Liver (tissue), 9 donors: Measurements from ENCODE around the gene CREB3L1. TPM values are rescaled to one million over a fixed set of nuclear protein-coding genes. Genes with fewer than 3 reads are reported as not detected.

ENCODE experiments used
- DNase-seq: peaks from one replicate; pipeline ENCODE4 v3.0.0-alpha.2; 2017; ENCODE audit warnings: low spot score
- H3K27ac ChIP-seq, 2 donors: one replicate each; pipeline ENCODE4 v1.7.0; 2013; ENCODE audit warnings: inconsistent platforms in 2 of 2, low read length in 2 of 2, control low read depth in 1 of 2, low read depth in 1 of 2, mild to moderate bottlenecking in 1 of 2
- H3K27me3 ChIP-seq, 4 donors: one replicate each; pipeline versions ENCODE4 v1.6.1 to v1.7.0; 2013; ENCODE audit warnings: low read length in 3 of 4, inconsistent platforms in 1 of 4, mild to moderate bottlenecking in 1 of 4, moderate library complexity in 1 of 4; ENCODE audit not compliant: control insufficient read depth in 4 of 4, insufficient read depth in 4 of 4
- H3K36me3 ChIP-seq, 4 donors: one replicate each; pipeline versions ENCODE4 v1.6.1 to v1.7.0; 2013; ENCODE audit warnings: low read length in 3 of 4, mild to moderate bottlenecking in 3 of 4, low read depth in 1 of 4, moderate library complexity in 1 of 4; ENCODE audit not compliant: control insufficient read depth in 4 of 4, insufficient read depth in 3 of 4
- H3K4me1 ChIP-seq, 4 donors: one replicate each; pipeline versions ENCODE4 v1.6.1 to v1.7.0; 2013; ENCODE audit warnings: low read length in 3 of 4, mild to moderate bottlenecking in 3 of 4, moderate library complexity in 1 of 4; ENCODE audit not compliant: control insufficient read depth in 4 of 4, insufficient read depth in 4 of 4
- H3K4me3 ChIP-seq, 3 donors: one replicate each; pipeline versions ENCODE4 v1.6.1 to v1.7.0; 2013; ENCODE audit warnings: low read length in 3 of 3, control low read depth in 1 of 3, low read depth in 1 of 3, mild to moderate bottlenecking in 1 of 3
- H3K9ac ChIP-seq, 2 donors: one replicate each; pipeline ENCODE4 v1.7.0; 2013; ENCODE audit warnings: low read length in 2 of 2, mild to moderate bottlenecking in 2 of 2, moderate library complexity in 2 of 2, control low read depth in 1 of 2, low read depth in 1 of 2
- H3K9me3 ChIP-seq, 4 donors: one replicate each; pipeline versions ENCODE4 v1.6.1 to v1.7.0; 2013; ENCODE audit warnings: low read length in 3 of 4; ENCODE audit not compliant: control insufficient read depth in 4 of 4
- CTCF ChIP-seq: fragments of 150-350 bp; IDR thresholded peaks from 2 replicates; pipeline ENCODE4 v1.5.1; 2017; ENCODE audit warnings: improper control_type of control experiment, low read depth, low read length; ENCODE audit not compliant: missing input control
- EGR1 ChIP-seq, 2 donors: IDR thresholded peaks; 2 replicates each; pipeline ENCODE4 v1.6.1; 2016 to 2018; ENCODE audit warnings: antibody characterized with exemption in 2 of 2, low read depth in 2 of 2
- FOXA2 ChIP-seq: IDR thresholded peaks from 2 replicates; pipeline ENCODE4 v1.6.1; 2016; ENCODE audit warnings: antibody characterized with exemption
- GABPA ChIP-seq, 2 donors: IDR thresholded peaks in 1 of 2; conservative IDR thresholded peaks in 1 of 2; 2 replicates each; pipeline ENCODE4 v1.6.1; 2016; ENCODE audit warnings: antibody characterized with exemption in 2 of 2, mild to moderate bottlenecking in 1 of 2, moderate library complexity in 1 of 2
- HNF4A ChIP-seq, 2 donors: conservative IDR thresholded peaks; 2 replicates each; pipeline ENCODE4 v1.6.1; 2016; ENCODE audit warnings: antibody characterized with exemption in 2 of 2, mild to moderate bottlenecking in 2 of 2
- HNF4G ChIP-seq: IDR thresholded peaks from 2 replicates; pipeline ENCODE4 v1.6.1; 2016; ENCODE audit warnings: antibody characterized with exemption
- JUND ChIP-seq, 2 donors: IDR thresholded peaks; 2 replicates each; pipeline ENCODE4 v1.6.1; 2016; ENCODE audit warnings: antibody characterized with exemption in 2 of 2
- MAX ChIP-seq: IDR thresholded peaks from 2 replicates; pipeline ENCODE4 v1.6.1; 2016; ENCODE audit warnings: antibody characterized with exemption
- NR2F2 ChIP-seq: IDR thresholded peaks from 2 replicates; pipeline ENCODE4 v1.6.1; 2016; ENCODE audit warnings: antibody characterized with exemption
- RAD21 ChIP-seq, 2 donors: IDR thresholded peaks; 2 replicates each; pipeline ENCODE4 v1.6.1; 2016; ENCODE audit warnings: antibody characterized with exemption in 2 of 2, mild to moderate bottlenecking in 2 of 2
- REST ChIP-seq: IDR thresholded peaks from 2 replicates; pipeline ENCODE4 v1.6.1; 2016; ENCODE audit warnings: antibody characterized with exemption, mild to moderate bottlenecking
- RXRA ChIP-seq, 2 donors: IDR thresholded peaks; 2 replicates each; pipeline ENCODE4 v1.6.1; 2017 to 2018; ENCODE audit warnings: antibody characterized with exemption in 2 of 2, mild to moderate bottlenecking in 1 of 2
- SP1 ChIP-seq: IDR thresholded peaks from 2 replicates; pipeline ENCODE4 v1.6.1; 2018; ENCODE audit warnings: antibody characterized with exemption, mild to moderate bottlenecking
- TAF1 ChIP-seq: conservative IDR thresholded peaks from 2 replicates; pipeline ENCODE4 v1.6.1; 2016; ENCODE audit warnings: antibody characterized with exemption, mild to moderate bottlenecking
- YY1 ChIP-seq: IDR thresholded peaks from 2 replicates; pipeline ENCODE4 v1.6.1; 2016; ENCODE audit warnings: antibody characterized with exemption, mild to moderate bottlenecking
- WGBS: extraction: QIAGEN DNeasy Blood & Tissue Kit; methylation state at CpG from one replicate; pipeline ENCODE4 v1.1.7; 2013; 5-methylcytosine and 5-hydroxymethylcytosine counted together
- polyA plus RNA-seq, 2 donors: library from polyadenylated mRNA; stranded (reverse) in 1 of 2; unstranded in 1 of 2; fragments of 200-250 nt in 1 of 2; fragments of >200 nt in 1 of 2; fragmentation: Nextera tagmentation in 1 of 2; extraction: Ambion mirVana in 1 of 2; gene quantifications; one replicate each; pipeline versions ENCODE4 v1.2.1 to v1.2.3, GENCODE V29; 2013 to 2015
- total RNA-seq, 2 donors: library from RNA; depleted of rRNA; stranded (reverse); fragments of >200 nt; gene quantifications; one replicate each; pipeline ENCODE4 v1.2.3, GENCODE V29; 2014
- donor health status: healthy.
- donor health status: healthy.
- donor health status: healthy.
- donor health status: healthy.
- donor health status: healthy.

The CREB3L1 gene
- total and polyA plus RNA-seq, 4 donors, result 0.14 to 1.3 (median 0.33) TPM

- no peak for DNase-seq
- WGBS, result 86% methylated on average over 7 of the region's 7 CpGs
- H3K27me3 ChIP-seq, result peaks cover 0 to 4% (median 2%) of the 10 kb centered on the region in 4 donors
- H3K4me3 ChIP-seq, result no peak overlapping the region
- TF ChIP-seq TAF1 (no peak), YY1 (no peak), SP1 (no peak), HNF4A (conservative IDR thresholded peaks at IDR 0.05) (no peak)
- H3K4me1 ChIP-seq, result no peaks in the 10 kb centered on the region
- no peaks in the 10 kb centered on the region for H3K9me3 ChIP-seq
- no peaks in the 10 kb centered on the region for H3K36me3 ChIP-seq
- no peak overlapping the region for H3K27ac ChIP-seq
- H3K9ac ChIP-seq, result no peak overlapping the region
These were observed 11.7 kb upstream of the CREB3L1 start for GRCh38 chr11:46265764-46266163.

GRCh38 chr11:46267930-46268329 is 9.5 kb upstream of the CREB3L1 start:
- no peak for DNase-seq
- Histone ChIP-seq H3K36me3 (no peaks in the 10 kb centered on the region), H3K27me3 (peaks cover 0 to 4% (median 2%) of the 10 kb centered on the region in 4 donors), H3K4me3 (no peak overlapping the region), H3K9me3 (no peaks in the 10 kb centered on the region), H3K4me1 (peaks cover 0 to 7% (median 0%) of the 10 kb centered on the region in 4 donors), H3K9ac (no peak overlapping the region), H3K27ac (no peak overlapping the region)
- TF ChIP-seq HNF4G (no peak), FOXA2 (no peak), MAX (no peak), REST (no peak), SP1 (no peak), CTCF (no peak), RAD21 (IDR thresholded peaks at IDR 0.05) (no peak)

- Histone ChIP-seq H3K9ac (no peak overlapping the region), H3K27me3 (peaks cover 0 to 4% (median 2%) of the 10 kb centered on the region in 4 donors), H3K4me1 (peaks cover 5 to 18% (median 5%) of the 10 kb centered on the region in 4 donors), H3K36me3 (no peaks in the 10 kb centered on the region), H3K27ac (no peak overlapping the region), H3K9me3 (no peaks in the 10 kb centered on the region), H3K4me3 (no peak overlapping the region)
- 85% methylated on average over 5 of the region's 5 CpGs for WGBS
- DNase-seq, result no peak
- TF ChIP-seq CTCF, result no peak
- no peak for TF ChIP-seq TAF1
- no peak for TF ChIP-seq HNF4G
- TF ChIP-seq GABPA (IDR thresholded peaks at IDR 0.05 in 1 of 2, conservative IDR thresholded peaks at IDR 0.05 in 1 of 2), result no peak
- TF ChIP-seq EGR1 (IDR thresholded peaks at IDR 0.05; ENCODE audit: low read depth in 2 of 2), result no peak
- no peak for TF ChIP-seq JUND (IDR thresholded peaks at IDR 0.05)
- TF ChIP-seq NR2F2, result no peak
- TF ChIP-seq RXRA (IDR thresholded peaks at IDR 0.05), result no peak
- no peak for TF ChIP-seq YY1
- no peak for TF ChIP-seq REST
- TF ChIP-seq MAX, result no peak
These were observed 6.8 kb upstream of the CREB3L1 start for GRCh38 chr11:46270684-46271083.
